ENCODE measurements around the gene CENPA. TPM values are rescaled to one million over a fixed set of nuclear protein-coding genes. Genes with fewer than 3 reads are reported as not detected.

The CENPA gene
- total RNA-seq, 1 donor from 2014 or later, result 3.9 TPM

DNA sequence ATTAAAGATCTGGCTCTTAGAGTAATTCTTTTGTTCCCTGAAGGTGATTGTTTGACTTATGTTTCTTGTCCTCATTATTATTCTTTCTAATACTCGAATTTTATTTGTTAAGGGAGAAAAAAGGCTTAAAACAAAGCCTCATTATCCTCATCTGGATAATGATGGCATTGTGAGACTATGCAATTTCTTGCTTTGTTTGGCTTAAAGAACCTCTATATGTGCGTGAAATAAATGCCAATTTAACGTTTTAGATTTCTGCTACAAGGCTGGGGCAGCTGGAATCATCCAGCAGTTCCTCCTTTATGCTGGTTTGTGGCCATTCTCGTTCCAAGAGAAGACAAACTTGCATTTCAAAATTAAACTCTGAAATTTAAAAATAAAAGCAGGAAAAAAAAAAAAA lies 57.2 kb downstream of the CENPA start:
- H3K36me3 Mint-ChIP-seq (ENCODE audit: low read depth, unreplicated experiment), result no peaks in the 10 kb centered on the region
- no peak overlapping the region for H3K27ac Mint-ChIP-seq (ENCODE audit: unreplicated experiment)
- no peak for DNase-seq (ENCODE audit: low spot score)
- H3K4me1 Mint-ChIP-seq (ENCODE audit: unreplicated experiment), result peaks cover 3% of the 10 kb centered on the region
- TF ChIP-seq, protein P1, sequence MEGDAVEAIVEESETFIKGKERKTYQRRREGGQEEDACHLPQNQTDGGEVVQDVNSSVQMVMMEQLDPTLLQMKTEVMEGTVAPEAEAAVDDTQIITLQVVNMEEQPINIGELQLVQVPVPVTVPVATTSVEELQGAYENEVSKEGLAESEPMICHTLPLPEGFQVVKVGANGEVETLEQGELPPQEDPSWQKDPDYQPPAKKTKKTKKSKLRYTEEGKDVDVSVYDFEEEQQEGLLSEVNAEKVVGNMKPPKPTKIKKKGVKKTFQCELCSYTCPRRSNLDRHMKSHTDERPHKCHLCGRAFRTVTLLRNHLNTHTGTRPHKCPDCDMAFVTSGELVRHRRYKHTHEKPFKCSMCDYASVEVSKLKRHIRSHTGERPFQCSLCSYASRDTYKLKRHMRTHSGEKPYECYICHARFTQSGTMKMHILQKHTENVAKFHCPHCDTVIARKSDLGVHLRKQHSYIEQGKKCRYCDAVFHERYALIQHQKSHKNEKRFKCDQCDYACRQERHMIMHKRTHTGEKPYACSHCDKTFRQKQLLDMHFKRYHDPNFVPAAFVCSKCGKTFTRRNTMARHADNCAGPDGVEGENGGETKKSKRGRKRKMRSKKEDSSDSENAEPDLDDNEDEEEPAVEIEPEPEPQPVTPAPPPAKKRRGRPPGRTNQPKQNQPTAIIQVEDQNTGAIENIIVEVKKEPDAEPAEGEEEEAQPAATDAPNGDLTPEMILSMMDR (IDR thresholded peaks at IDR 0.05; ENCODE audit: unreplicated experiment), result no peak
- H3K4me3 Mint-ChIP-seq (ENCODE audit: unreplicated experiment), result no peak overlapping the region
- H3K27me3 Mint-ChIP-seq (ENCODE audit: unreplicated experiment), result peaks cover 4% of the 10 kb centered on the region
- no peaks in the 10 kb centered on the region for H3K9me3 Mint-ChIP-seq (ENCODE audit: unreplicated experiment)

Other genes with a start within 250 kb of the CENPA start
- not detected for gene CIB4, start 144.7 kb upstream of the CENPA start, total RNA-seq (ENCODE audit: unreplicated experiment)
- gene KCNK3, start 93.3 kb upstream of the CENPA start, total RNA-seq (ENCODE audit: unreplicated experiment), result not detected
- gene SLC35F6, start 21.8 kb upstream of the CENPA start, total RNA-seq (ENCODE audit: unreplicated experiment), result 23.8 TPM
- gene DPYSL5, start 62.1 kb downstream of the CENPA start, total RNA-seq (ENCODE audit: unreplicated experiment), result 0.23 TPM
- gene MAPRE3, start 184.6 kb downstream of the CENPA start, total RNA-seq (ENCODE audit: unreplicated experiment), result 4.1 TPM
- 55.3 TPM for gene TMEM214, start 246.9 kb downstream of the CENPA start, total RNA-seq (ENCODE audit: unreplicated experiment)

Measured in endothelial cell (in vitro differentiated cells).